ENCODE data around the gene NKAPD1. TPM values are rescaled to one million over a fixed set of nuclear protein-coding genes. Genes with fewer than 3 reads are reported as not detected.
A peak's percentile ranks its signal among the peaks of the same experiment; 100 is the strongest.
"Not testable (repeated sequence)": the region's sequence is repeated elsewhere in the genome, so short reads cannot be mapped to it uniquely, and the experiment has no call there.

NKAPD1 gene
- total and polyA plus RNA-seq, 10 of the 15 experiments (the other 5 are each of a cell fraction or from before 2014, with no cell fraction given) = 9.6 to 43.3 (median 19.2) TPM

GRCh38 chr11:112087212-112087611 is 13.1 kb downstream of the NKAPD1 start:
- WGBS (ENCODE audit: insufficient coverage, insufficient replicate concordance, low lambda C conversion rate, missing lambda C conversion rate) = 16% methylated on average over 10 of the region's 10 CpGs
- peak overlapping the region; percentile 98 for H3K4me3 ChIP-seq
- BruUV-seq (replicated peaks) = TSS peak; percentile 60

GRCh38 chr11:112095302-112095701 is 21.2 kb downstream of the NKAPD1 start:
- H3K9me3 ChIP-seq (replicated peaks; ENCODE audit: control insufficient read depth, insufficient read depth, low read length); H3K36me3 ChIP-seq (ENCODE audit: control insufficient read depth in 2 of 2, insufficient read depth in 2 of 2, low read length in 1 of 2); ATAC-seq; H2AFZ ChIP-seq (ENCODE audit: control insufficient read depth, low read depth, low read length); H3K27me3 ChIP-seq (replicated peaks in 1 of 2; ENCODE audit: control insufficient read depth in 2 of 2, insufficient read depth in 2 of 2, low read length in 1 of 2); H3K4me3 ChIP-seq; CTCF ChIA-PET; H3K79me2 ChIP-seq (ENCODE audit: control insufficient read depth, insufficient read depth, low read length); intact Hi-C loops (cut with micrococcal nuclease; ENCODE audit: unreplicated experiment); H3K9ac ChIP-seq (ENCODE audit: control insufficient read depth, insufficient read depth, low read length); H3K4me1 ChIP-seq (ENCODE audit: control insufficient read depth, insufficient read depth, low read length); DNase-seq (ENCODE audit: low read depth, low spot score); in situ Hi-C loops (cut with MboI); FAIRE-seq; H4K20me1 ChIP-seq (ENCODE audit: control insufficient read depth, insufficient read depth); H3K27ac ChIP-seq (ENCODE audit: control insufficient read depth, insufficient read depth); RAD21 ChIA-PET (ENCODE audit: unreplicated experiment); POLR2A ChIA-PET; H3K4me2 ChIP-seq (ENCODE audit: control insufficient read depth, insufficient read depth): not testable (repeated sequence)
- BruUV-seq (replicated peaks) = TSS peak; percentile 28
- WGBS (ENCODE audit: insufficient coverage, insufficient replicate concordance, low lambda C conversion rate, missing lambda C conversion rate) = 98% methylated on average over 2 of the region's 2 CpGs
- SMC1A ChIA-PET (ENCODE audit: uncharacterized antibody, unreplicated experiment) = interaction anchor here (0.9 kb wide), 1 partner anchor 8 kb away, joined by 3 read pairs; the partner anchor contains the start of genes SDHD and TIMM8B

More at GRCh38 chr11:112087212-112087611, 13.1 kb downstream of the NKAPD1 start:
- DNase-seq (ENCODE audit: low read depth, low spot score) (no peak), ATAC-seq (peak; percentile 2; the same call in 1 of the 3 replicates), FAIRE-seq (no peak)
- TF ChIP-seq PAX8 (IDR thresholded peaks at IDR 0.05) = 0 out of 2 replicates have a peak, but pooled peaks have one; percentile 51
- no peak for TF ChIP-seq ZSCAN29 (IDR thresholded peaks at IDR 0.05)
- Histone ChIP-seq H3K4me1 (ENCODE audit: control insufficient read depth, insufficient read depth, low read length) (peaks cover 3% of the 10 kb centered on the region; the same call in 1 of the 2 replicates), H3K9me3 (replicated peaks; ENCODE audit: control insufficient read depth, insufficient read depth, low read length) (no peaks in the 10 kb centered on the region), H4K20me1 (ENCODE audit: control insufficient read depth, insufficient read depth) (no peaks in the 10 kb centered on the region), H2AFZ (ENCODE audit: control insufficient read depth, low read depth, low read length) (peak overlapping the region; percentile 82; the same call in 1 of the 2 replicates), H3K4me2 (ENCODE audit: control insufficient read depth, insufficient read depth) (peak overlapping the region; percentile 89), H3K9ac (ENCODE audit: control insufficient read depth, insufficient read depth, low read length) (peak overlapping the region; percentile 82), H3K79me2 (ENCODE audit: control insufficient read depth, insufficient read depth, low read length) (peaks cover 43% of the 10 kb centered on the region), H3K36me3 (ENCODE audit: control insufficient read depth in 2 of 2, insufficient read depth in 2 of 2, low read length in 1 of 2) (peaks cover 3 to 22% of the 10 kb centered on the region in 2 experiments), H3K27me3 (replicated peaks in 1 of 2; ENCODE audit: control insufficient read depth in 2 of 2, insufficient read depth in 2 of 2, low read length in 1 of 2) (no peaks in the 10 kb centered on the region), H3K27ac (ENCODE audit: control insufficient read depth, insufficient read depth) (peak overlapping the region; percentile 61)
- POLR2A ChIA-PET = interaction anchor here (0.5 to 1.7 kb wide), 4 partner anchors 13 to 397 kb away, joined by 3 to 9 read pairs (median 4); partner anchors contain the start of genes NKAPD1, PIH1D2 and PTS
- RAD21 ChIA-PET (ENCODE audit: unreplicated experiment) = interaction anchor here (0.6 to 1.4 kb wide), 5 partner anchors 14 to 155 kb away, joined by 3 to 6 read pairs (median 3); no protein-coding TSS in a partner anchor
- in situ Hi-C loops (cut with MboI) (loop anchor here (5.0 kb wide), 1 partner anchor 210 kb away; the partner anchor contains the start of genes CFAP68 and FDXACB1), intact Hi-C loops (cut with micrococcal nuclease; ENCODE audit: unreplicated experiment) (loop anchor here (2.0 to 5.0 kb wide), 2 partner anchors 160 to 210 kb away; partner anchors contain the start of genes CFAP68 and FDXACB1)
- SMC1A ChIA-PET (ENCODE audit: uncharacterized antibody, unreplicated experiment) = interaction anchor here (0.7 to 1.3 kb wide), 4 partner anchors 8 to 160 kb away, joined by 3 to 4 read pairs (median 3); no protein-coding TSS in a partner anchor
- CTCF ChIA-PET = interaction anchor here (0.8 to 2.5 kb wide), 6 partner anchors 10 to 193 kb away, joined by 3 to 12 read pairs (median 4); no protein-coding TSS in a partner anchor

All from GM12878 (cell line).